HCT116 (cell line): ENCODE measurements around the gene ZNF536.
A peak's percentile ranks its signal among the peaks of the same experiment; 100 is the strongest.

Experiments used
- EZH2 ChIP-seq: fragments of 200-600 bp; sonication (generic); IDR thresholded peaks from 2 replicates; pipeline ENCODE4 v1.6.1; 2017; ENCODE audit warnings: antibody characterized with exemption, mixed run types
- TF ChIP-seq, protein P1 (sequence below), 3 experiments: fragments of 200-600 bp in 1 of 3; sonication (generic) in 1 of 3; IDR thresholded peaks in 2 of 3; conservative IDR thresholded peaks in 1 of 3; 2 replicates each; pipeline ENCODE4 v1.5.1; 2012 to 2017; ENCODE audit warnings: low read depth in 2 of 3, low read length in 2 of 3, antibody characterized with exemption in 1 of 3, borderline replicate concordance in 1 of 3, control low read depth in 1 of 3, mild to moderate bottlenecking in 1 of 3, mixed read lengths in 1 of 3, mixed run types in 1 of 3, moderate library complexity in 1 of 3; ENCODE audit not compliant: insufficient read depth in 1 of 3

- TF ChIP-seq, protein P1, sequence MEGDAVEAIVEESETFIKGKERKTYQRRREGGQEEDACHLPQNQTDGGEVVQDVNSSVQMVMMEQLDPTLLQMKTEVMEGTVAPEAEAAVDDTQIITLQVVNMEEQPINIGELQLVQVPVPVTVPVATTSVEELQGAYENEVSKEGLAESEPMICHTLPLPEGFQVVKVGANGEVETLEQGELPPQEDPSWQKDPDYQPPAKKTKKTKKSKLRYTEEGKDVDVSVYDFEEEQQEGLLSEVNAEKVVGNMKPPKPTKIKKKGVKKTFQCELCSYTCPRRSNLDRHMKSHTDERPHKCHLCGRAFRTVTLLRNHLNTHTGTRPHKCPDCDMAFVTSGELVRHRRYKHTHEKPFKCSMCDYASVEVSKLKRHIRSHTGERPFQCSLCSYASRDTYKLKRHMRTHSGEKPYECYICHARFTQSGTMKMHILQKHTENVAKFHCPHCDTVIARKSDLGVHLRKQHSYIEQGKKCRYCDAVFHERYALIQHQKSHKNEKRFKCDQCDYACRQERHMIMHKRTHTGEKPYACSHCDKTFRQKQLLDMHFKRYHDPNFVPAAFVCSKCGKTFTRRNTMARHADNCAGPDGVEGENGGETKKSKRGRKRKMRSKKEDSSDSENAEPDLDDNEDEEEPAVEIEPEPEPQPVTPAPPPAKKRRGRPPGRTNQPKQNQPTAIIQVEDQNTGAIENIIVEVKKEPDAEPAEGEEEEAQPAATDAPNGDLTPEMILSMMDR (IDR thresholded peaks at IDR 0.05 in 2 of 3, conservative IDR thresholded peaks at IDR 0.05 in 1 of 3; ENCODE audit: borderline replicate concordance in 1 of 3, insufficient read depth in 1 of 3, low read depth in 2 of 3, low read length in 2 of 3), result peak in 1 of 3 experiments; percentile 23; a peak in 1 of 6 replicates
- no peak for TF ChIP-seq EZH2
Observed at GRCh38 chr19:30344446-30345425, 27.4 kb upstream of the ZNF536 start.
